Measurements from ENCODE around the gene CASKIN2. TPM values are rescaled to one million over a fixed set of nuclear protein-coding genes. Genes with fewer than 3 reads are reported as not detected.

CASKIN2 gene
- total and polyA plus RNA-seq, 10 of the 15 experiments (the other 5 are each of a cell fraction or from before 2014, with no cell fraction given): 0.02 to 2.7 (median 0.44) TPM; not detected in 1

GRCh38 chr17:75456417-75457046 is 58.8 kb downstream of the CASKIN2 start, which contains the start of gene TMEM94 (continued):
- TF ChIP-seq KAT2A (conservative IDR thresholded peaks at IDR 0.05; ENCODE audit: control insufficient read depth, low read depth, low read length) (no peak), POLR2AphosphoS5 (IDR thresholded peaks at IDR 0.05; ENCODE audit: low read length) (peak; percentile 76), ZBTB40 (IDR thresholded peaks at IDR 0.05; ENCODE audit: borderline replicate concordance) (peak; percentile 83; the same call in 1 of the 2 replicates), SMAD5 (IDR thresholded peaks at IDR 0.05; ENCODE audit: low read depth) (no peak), IRF4 (IDR thresholded peaks at IDR 0.05; ENCODE audit: low read depth, low read length) (no peak), NKRF (conservative IDR thresholded peaks at IDR 0.05) (peak; percentile 35; the same call in 1 of the 2 replicates), RUNX3 (IDR thresholded peaks at IDR 0.05; ENCODE audit: low read length) (peak; percentile 54; the same call in 1 of the 2 replicates), CBX5 (IDR thresholded peaks at IDR 0.05; ENCODE audit: low read depth) (no peak), EED (IDR thresholded peaks at IDR 0.05; ENCODE audit: low read depth) (peak; percentile 8; the same call in 1 of the 2 replicates), REST (IDR thresholded peaks at IDR 0.05; ENCODE audit: low read depth, low read length) (no peak), JUNB (IDR thresholded peaks at IDR 0.05) (no peak), KLF5 (IDR thresholded peaks at IDR 0.05; ENCODE audit: partially characterized antibody) (no peak), JUND (IDR thresholded peaks at IDR 0.05; ENCODE audit: low read depth, low read length) (no peak), IRF3 (IDR thresholded peaks at IDR 0.05) (peak; percentile 98), IRF5 (IDR thresholded peaks at IDR 0.05; ENCODE audit: borderline replicate concordance) (no peak), PKNOX1 (IDR thresholded peaks at IDR 0.05) (peak; percentile 45; the same call in 1 of the 2 replicates)

Data from GM12878 (cell line).